Stimulated activated CD8-positive, alpha-beta memory T cell treated with anti-CD3 and anti-CD28 coated beads, Interleukin-15, amount 100 ng/mL, for 4 hours (primary cell): Measurements from ENCODE around the gene NFIB.

ENCODE experiments used
- DNase-seq, 2 donors: peaks; one replicate each; pipeline ENCODE4 v3.0.0-alpha.2; 2020; ENCODE audit warnings: low read depth in 2 of 2

Gene NFIB

DNA sequence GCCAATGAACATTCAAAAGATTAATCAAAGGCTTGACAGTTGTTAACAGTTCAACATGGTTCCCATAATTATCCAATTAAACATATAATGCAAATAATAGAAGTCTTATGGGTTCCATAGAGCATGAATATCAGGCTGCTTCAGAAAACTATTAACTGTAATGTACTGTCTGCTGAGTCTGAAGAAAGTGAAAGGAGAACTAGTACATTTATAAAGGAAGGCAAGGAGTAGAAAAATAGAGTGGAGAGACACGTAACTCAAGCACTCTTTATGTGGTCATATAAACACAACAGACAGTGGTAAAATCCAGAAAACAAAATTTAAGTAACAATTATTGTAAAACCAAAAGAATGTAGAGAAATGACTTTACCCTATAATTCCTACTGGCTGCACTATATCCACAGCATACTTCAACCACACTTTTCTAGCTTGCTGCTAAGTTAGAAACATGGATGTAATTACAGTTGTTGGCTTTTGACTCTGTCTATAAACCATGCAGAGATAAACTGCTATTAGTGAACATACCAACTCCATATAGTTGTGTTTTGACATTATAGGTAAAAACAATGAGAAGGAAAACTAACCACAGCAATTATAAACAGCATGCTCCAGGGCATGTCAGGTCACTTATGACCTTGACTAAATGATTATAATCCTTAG lies 32.7 kb downstream of the NFIB start:
- no peak for DNase-seq

DNA sequence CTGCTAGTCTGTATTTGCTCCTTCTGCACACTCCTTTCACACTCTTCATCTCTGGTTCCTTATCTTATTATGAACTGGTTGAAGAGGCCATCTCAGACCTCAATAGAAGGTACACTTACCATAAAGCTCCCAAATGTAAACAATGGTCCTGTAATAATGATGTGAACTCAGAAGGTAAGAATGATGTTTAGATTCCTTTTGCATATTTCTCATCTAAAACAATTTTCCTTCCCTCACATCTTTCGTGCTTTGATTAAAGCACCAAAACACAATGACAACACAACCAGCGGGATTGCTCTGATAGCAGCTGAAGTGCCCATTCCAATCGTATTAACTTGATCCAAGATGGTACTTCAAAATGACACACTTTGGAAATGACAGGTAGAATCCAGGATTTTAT lies 34.3 kb downstream of the NFIB start:
- no peak for DNase-seq

DNA sequence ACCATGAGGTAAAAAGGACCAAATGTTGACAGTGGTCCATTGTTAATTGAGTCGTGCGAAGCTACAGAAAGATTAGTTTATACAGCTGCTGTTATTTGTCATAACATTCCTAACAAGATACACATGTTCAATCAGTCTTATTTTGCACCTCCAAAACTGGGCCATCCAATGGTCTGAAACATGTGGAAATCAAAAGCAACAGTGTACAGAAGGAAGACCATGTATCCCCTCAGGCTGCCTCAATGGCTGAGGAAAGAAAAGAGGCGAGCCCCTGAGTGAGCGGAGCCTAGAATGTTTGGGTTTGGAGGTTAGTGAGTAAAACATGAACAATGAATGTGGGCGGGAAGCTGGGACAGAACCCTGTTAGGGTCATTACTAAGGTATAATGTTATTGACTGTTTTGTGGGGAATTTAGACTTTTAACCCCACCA lies 35.6 kb downstream of the NFIB start:
- DNase-seq = no peak

DNA sequence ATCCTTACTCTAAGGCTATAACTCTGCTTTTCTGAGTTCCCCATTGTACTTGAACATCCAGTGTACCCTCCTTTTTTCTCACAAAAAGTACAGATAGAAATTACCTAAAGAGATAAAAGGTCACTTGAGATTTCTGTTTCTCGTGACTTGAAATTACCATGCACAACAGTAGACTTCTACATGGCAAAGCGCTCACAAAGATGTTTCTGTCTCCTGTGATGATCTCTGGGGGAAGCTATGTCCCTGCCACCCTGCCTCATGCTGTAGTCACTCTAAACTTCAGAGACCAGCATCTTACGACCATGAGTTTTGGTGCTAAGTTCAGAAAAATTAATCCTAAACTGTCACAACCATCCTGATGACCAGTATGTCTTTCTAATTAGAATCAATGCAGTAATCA lies 36.2 kb downstream of the NFIB start:
- DNase-seq = no peak

DNA sequence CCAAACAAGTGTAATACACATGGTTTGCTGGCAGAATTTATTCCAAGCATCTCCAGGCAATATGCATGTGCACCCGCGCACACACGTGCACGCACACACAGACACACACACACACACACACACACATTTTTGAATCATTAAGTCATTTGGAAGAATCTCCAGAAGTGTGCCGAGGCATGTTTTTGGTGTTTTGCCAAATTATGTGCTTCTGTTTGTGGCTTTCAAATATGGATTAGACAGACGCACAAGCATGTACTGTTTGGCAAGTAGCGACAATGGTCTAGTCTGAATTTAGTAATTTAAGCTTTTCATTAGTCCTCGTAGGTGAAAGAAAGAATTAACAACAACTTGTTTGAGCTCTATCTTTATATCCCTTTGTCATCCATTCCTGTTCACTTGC lies 36.7 kb downstream of the NFIB start:
- no peak for DNase-seq

DNA sequence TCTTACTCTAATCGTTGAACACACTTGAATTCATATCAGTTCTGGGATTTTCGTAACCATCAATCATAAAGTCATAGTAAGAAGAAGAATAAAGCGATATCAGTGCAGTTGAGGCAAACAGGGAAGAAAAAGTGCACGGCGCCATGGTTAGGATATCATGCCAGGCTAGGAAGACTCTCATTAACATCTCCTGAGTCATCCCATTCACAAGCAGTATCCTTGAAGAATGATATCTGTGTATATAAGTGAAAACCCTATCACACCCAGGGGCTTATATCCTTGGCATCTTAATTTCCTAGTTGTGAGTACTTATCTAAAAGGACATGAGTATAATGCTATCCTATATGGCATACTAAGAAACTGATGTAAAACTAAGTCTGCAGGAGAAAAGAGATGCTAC lies 38.6 kb downstream of the NFIB start:
- no peak for DNase-seq

DNA sequence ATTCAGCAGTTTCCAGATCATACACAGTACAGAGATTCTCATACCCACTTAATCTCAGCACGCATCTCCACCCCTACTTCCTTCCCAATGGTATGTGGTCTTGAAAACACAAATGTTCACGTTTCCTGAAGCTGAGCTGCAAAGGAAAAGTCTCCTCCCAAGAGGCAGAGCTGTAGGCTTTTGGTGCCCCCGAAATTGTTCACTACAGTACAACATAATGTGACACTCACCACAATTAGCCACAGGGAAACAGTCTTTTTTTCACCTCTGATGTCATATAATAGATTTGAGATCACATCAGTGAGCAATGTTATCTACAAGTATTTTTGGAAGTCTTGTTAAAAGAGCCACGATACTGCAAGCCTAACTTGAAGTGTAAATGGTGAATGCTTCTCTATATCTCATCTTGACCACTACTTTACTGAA lies 40.2 kb downstream of the NFIB start:
- no peak for DNase-seq

DNA sequence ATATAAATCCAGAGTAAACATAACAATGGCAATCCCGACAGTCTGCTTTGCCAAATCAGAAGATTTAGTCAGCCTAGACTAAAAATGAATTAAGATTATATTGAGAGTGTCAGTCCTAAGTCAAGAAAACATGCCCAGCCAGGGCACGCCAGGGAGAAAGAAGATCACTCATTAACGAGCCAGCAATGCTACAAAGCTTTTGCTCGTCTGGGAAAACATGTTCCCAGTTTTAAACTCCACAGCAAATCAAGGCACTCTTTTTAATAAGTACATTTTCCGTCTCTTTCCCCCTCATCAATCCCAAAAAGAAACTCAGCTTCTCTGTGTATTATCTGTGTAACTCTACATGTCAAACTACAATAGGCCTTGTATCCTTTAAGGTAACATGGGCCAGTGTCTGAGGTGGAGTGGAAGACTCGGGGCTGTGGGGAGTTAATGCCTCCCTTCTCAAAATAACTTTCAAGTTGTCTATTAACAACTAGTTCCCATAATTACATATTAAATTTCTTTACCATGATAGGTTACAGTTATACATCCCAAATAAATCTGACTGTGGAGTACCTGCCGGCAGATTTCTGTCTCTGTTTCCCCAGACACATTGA lies 40.9 kb downstream of the NFIB start:
- DNase-seq = no peak

DNA sequence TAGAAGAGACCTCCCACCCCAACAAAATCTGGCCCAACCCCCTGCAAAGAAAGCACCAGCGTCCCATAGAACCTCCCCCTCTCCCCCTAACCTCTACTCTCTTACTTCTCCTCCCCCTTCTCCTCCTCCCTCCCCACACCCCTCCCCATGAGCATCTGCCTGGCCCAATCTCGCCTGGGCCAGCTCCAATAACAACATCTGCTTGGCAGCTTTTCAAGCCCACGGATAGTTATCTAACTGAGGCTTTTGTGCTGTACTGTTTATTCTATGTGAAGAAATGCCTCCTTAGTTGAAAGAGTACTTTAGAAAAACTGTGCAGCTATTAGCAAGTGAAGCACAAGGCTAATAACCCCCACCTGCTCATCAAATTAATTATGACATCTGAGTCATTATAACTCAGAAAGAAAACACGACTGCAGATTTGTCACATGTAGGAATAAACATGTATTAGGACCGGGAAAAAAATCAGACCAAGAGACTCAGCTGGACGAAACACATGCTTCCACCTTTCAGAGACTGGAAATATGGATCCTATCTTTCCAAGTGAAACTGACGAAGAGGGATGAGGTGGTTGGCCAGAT lies 42.8 kb downstream of the NFIB start:
- no peak for DNase-seq

DNA sequence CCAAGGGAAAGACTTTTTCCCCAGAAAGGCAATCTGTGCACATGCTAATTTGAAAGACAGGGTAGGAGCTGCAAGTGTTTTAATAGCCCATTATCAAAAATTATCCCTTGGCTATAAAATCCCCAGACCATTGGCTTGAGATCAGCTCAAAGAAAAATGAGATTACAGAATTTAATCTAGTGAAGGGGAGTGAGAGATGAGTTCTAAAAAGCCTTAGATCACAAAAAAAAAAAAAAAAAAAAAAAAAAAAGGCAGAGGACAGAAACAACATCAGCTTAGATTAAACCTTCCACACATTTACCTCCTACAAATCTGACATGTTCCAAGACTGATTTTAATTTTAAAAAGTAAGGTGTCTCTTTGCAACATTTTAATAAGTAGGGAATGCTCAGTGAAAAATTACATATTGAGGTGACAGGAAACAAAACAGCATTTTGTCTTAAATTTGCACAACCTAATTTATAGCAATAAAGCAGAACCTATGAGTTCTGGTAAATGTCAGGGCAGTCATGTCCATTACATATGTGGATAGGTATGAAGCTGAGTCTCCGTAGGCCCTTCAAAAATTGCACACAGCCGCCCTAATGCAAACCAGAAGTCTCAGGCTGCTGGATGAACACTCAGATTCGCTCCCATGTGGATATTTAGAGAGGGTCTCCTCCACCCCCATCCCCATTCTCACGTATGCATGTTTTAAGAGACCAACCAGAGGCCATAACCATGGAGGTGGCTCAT lies 43.4 kb downstream of the NFIB start:
- DNase-seq = no peak

DNA sequence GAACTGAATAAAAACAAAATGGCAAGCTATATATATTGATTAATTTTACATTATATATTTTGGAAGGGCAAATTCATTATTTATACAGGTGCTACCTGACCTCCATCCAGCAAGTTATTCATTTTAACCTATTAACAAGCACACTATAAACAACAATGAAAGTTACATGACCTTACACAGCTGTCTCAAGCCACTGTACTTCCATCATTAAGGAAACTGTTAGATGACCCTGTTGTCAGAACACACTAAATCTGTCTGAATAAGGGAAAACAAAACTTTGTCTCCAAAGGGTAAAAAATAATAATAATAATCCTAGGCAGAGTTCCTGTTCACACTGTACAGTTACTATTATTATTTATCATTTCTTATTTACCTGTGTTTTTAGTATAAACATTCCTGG lies 44.0 kb downstream of the NFIB start:
- no peak for DNase-seq

DNA sequence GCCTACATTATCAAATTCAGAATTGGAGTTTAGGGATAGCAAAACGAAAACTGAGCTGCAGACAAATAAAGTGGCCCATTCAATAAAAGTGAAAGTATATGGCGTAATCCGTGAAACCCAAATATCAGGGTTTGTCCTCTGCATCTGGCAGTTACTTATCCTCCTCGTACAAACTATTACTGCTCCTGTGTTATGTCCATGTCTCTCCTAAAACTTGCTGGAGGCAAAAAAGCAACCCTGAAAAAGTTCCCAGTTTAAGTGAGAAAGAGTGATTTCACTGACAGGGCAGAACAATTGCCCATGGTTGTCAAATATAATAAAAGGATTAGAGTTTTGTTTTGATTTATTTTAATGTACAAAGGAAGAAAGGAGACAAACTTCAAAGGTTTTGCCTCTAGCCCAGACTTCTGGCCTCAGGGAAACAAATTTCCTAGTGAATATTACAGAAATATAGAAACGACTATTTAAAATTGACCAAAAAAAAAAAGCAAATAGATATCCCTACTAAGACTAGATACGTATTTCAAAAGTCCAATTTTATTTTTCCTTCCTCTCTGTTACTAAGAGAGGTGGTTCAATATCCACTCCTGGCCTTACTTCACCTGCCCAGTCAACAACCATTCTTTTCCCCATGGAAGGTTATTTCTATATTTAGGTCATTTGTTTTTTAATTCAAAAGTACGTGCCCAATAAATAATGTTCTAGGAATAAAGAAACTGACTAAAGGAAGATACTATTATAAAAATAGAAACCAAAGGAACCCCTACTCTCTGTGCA lies 50.0 kb downstream of the NFIB start:
- no peak for DNase-seq

DNA sequence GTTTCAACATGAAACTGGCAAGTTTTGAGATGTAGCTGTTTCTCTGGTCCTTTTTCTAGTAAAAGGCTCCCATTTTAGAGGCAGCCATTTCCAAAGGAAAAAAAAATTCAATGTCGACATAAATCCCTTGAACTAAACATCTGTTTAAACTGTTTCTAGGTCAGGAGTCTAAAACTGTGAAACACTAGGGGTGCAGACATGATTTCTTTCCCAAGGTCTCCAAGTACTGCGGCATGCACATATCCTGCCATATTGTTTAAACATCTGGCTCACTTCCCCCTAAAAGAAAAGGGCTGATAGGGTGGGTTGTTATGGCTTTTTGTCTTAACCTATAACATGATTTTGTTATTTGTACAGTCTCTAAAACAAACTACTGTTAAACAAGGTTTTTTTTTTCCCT lies 51.1 kb downstream of the NFIB start:
- no peak for DNase-seq

DNA sequence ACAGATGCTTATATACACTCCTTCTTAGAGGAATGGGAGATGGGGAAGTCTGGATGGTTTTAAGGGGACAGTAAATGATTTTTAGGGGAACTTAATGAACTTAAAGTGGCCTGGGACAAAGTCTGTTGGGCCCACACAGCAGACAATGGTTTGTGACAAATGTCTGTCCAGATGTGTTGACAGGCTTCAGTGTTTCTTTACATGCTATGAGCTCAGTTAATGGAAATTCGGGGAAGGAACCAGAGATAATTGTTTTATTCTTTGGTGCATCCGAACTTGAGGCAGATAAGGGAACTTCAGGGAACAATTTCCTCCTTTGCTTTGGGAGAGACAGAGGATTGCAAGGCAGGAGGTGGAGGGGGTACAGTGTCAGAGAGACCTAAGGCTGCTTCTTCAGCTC lies 52.3 kb downstream of the NFIB start:
- no peak for DNase-seq

DNA sequence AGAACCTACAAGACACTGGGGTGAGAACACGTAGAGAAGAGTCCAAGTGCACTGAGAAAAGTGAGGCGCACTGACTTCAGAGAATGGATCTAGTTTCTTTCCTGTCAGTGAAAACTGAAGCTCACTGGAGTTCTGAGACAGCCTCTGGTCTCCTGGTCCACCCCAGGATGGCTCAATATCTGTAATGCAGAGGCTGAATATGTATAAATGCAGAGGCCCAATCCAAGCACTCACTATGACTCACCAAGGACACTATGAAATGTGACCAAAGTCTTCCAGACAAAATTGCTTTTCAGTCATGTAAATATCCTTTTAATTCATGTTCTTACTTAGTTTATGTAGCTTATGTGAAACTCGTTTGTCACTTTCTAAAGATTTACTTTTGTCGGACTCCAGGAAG lies 53.8 kb downstream of the NFIB start:
- DNase-seq = no peak

DNA sequence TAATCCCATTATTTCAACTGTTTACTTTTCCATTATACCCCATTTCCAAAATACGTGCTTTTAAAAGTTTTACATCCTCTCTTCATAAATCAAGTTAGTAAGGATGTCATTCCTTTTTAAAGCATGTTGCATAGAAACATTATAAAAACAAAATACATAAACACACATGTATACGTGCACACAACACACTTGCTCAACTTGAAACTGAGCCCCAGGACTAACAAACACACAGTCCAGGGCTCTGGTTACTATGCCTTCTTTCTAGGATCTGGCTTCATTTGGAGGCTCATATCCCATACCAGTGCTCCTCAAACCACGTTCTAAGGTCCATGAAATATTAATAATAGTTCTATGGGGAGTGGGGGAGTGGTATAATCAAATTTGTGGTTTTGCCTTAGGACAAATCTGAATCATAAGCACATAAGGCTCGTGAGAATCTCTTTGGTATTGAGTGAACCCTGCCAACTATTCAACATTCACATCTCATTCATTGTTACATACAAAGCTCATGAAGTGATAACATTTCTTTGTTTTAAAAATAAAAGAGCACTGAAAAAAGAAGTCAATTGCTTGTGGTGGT lies 55.2 kb downstream of the NFIB start:
- no peak for DNase-seq

DNA sequence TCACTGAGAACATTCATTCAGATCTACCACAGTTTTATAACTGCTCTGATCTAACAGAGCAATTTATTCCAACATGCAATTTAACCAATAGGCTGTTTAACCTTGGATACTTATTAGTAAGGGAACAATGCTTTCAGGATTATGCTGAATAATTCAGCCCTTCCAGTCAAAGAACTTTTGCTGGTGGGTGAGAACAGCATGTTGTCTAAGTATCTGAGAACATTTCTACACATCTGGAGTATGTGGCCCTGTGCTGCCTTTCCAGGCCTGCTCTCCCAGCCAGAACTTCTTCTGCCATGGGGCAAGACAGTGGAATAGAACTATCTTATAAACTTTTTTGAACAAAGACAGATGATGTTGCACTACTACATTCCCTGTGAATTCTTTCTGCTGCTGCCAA lies 55.8 kb downstream of the NFIB start:
- no peak for DNase-seq

DNA sequence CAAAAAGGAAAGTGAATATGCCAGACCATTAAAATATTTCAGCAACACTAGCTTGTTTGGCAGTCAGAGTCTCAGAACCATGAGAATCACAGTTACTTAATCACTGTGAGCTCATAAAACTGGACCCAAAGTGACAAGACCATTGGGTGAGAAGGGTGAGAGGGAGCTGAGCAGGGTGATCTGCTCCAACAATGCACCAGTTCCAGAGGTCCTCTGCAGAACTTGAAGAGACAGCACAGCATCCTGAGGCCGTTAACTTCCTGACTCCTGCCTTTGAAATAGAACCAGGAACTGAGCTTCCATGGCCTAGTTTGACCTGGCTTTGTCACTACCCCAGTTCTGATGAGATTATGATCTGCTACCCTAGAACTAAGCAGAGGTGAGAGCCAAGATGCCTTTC lies 57.4 kb downstream of the NFIB start:
- DNase-seq = no peak

DNA sequence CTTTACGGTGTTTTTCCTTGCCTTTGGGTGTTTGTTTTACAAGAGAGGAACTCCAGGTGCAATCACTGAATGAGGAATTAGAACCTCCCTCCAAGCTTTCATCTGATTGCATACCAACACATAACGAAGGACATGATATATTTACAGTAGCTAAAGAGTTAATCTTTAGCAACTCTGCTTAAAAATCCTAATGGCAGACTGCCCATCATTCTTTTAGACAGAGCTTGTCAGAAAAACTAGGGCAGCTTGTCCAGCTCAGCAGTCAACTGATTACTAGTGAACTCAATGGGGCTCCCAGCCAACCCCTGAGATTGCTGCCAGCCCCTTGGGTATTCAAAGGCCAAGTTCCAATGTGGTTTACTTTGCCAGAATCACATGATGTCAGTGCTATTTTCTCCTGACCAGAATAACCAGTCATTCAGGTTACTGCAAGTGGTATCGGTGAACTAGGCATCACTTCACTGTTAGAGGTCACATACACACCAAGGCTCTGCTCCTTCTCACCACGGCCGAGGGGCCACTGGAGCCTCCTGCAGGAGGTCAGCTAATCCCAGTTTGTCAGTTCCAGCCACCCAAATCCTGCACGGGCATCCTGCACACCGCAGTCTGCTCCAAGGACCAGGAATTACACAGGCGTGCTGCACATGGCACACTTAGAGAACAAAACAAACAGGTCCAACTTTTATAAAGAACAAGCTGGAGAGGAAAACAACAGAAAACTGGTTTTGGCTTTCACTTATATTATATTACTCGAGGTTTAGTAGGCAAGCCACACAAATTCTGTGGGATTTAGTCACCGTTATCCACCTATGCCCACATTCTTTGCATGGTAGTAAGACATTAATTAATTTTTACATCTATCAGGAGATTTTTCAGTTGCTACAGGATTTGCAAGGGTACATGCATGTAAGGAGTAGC lies 62.5 kb downstream of the NFIB start:
- DNase-seq = no peak

DNA sequence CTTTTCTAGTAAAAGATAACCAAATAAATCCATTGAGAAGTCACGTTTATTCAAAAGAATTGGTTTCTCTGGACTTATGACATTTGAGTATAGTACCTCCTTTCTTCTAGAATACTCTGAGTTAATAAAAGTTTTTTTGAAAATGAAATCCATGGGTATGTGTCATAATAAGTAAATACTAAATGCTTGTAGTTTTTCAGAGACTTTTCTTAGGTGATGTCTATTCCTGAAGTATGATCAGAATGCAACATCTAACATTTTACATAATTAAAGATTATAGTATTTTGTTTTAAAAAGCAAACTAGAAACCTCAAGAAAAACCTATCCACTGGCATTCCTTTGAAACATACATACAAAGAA lies 63.2 kb downstream of the NFIB start:
- no peak for DNase-seq

DNA sequence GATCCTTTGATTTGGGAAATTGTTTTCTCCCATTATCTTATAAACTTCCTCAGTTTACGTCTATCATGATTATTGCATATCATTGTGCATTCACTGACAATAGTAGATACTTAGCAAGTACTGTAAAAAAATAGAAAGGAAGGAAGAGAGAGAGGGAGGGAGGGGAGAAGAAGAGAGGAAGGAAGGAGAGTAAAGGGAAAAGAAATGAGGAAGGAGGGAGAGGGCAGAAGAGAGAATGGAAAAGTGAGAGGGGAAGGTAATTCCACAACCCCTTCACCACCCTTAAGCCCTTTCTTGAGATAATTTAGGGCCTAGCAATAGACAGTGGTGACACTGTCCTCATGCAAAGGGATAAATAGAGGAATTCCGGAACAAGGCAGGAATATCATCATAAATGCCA lies 64.4 kb downstream of the NFIB start:
- DNase-seq = no peak
